SK-N-SH treated with all-trans-retinoic acid at 6 μM for 48 hours (cell line): ENCODE results near the gene NAT16.

ENCODE experiments used
- ATAC-seq: fragments of 200-7000 bp; cut with Tn5 transposase; 3 replicates; pipeline ENCODE4 v1.9.1; 2020; ENCODE audit warnings: mild to moderate bottlenecking, moderate library complexity
- BACH2 ChIP-seq: fragments of 250-450 bp; sonication (Bioruptor Pico); IDR thresholded peaks from 2 replicates; pipeline ENCODE4 v1.9.0; 2021; ENCODE audit warnings: mild to moderate bottlenecking, borderline replicate concordance
- CREB5 ChIP-seq: fragments of 250-450 bp; sonication (Bioruptor Pico); IDR thresholded peaks from 2 replicates; pipeline ENCODE4 v1.5.1; 2020; ENCODE audit warnings: low read depth, mild to moderate bottlenecking, moderate library complexity
- CSRNP3 ChIP-seq: fragments of 250-450 bp; sonication (Bioruptor Pico); IDR thresholded peaks from 2 replicates; pipeline ENCODE4 v1.5.1; 2021; ENCODE audit warnings: mild to moderate bottlenecking, moderate library complexity
- ESRRG ChIP-seq: fragments of 250-450 bp; sonication (Bioruptor Pico); IDR thresholded peaks from 2 replicates; pipeline ENCODE4 v1.6.1; 2021; ENCODE audit warnings: mild to moderate bottlenecking
- GLIS3 ChIP-seq: fragments of 250-450 bp; sonication (Bioruptor Pico); IDR thresholded peaks from 2 replicates; pipeline ENCODE4 v1.5.0; 2020; ENCODE audit warnings: mild to moderate bottlenecking, moderate library complexity
- ISL1 ChIP-seq: fragments of 250-450 bp; sonication (Bioruptor Pico); IDR thresholded peaks from 2 replicates; pipeline ENCODE4 v2.1.2; 2022; ENCODE audit warnings: mild to moderate bottlenecking, moderate library complexity
- OSR1 ChIP-seq: fragments of 250-450 bp; sonication (Bioruptor Pico); IDR thresholded peaks from 2 replicates; pipeline ENCODE4 v1.8.0; 2022; ENCODE audit warnings: moderate library complexity, mild to moderate bottlenecking, inconsistent platforms
- PATZ1 ChIP-seq: fragments of 250-450 bp; sonication (Bioruptor Pico); IDR thresholded peaks from 2 replicates; pipeline ENCODE4 v1.8.0; 2020; ENCODE audit warnings: mild to moderate bottlenecking, moderate library complexity, borderline replicate concordance
- POU6F1 ChIP-seq: fragments of 250-450 bp; sonication (Bioruptor Pico); IDR thresholded peaks from 2 replicates; pipeline ENCODE4 v1.8.0; 2021; ENCODE audit warnings: low read depth, mild to moderate bottlenecking, moderate library complexity, borderline replicate concordance
- PPARA ChIP-seq: fragments of 250-450 bp; sonication (Bioruptor Pico); IDR thresholded peaks from 2 replicates; pipeline ENCODE4 v1.5.0; 2020; ENCODE audit warnings: mild to moderate bottlenecking, borderline replicate concordance
- RARB ChIP-seq: fragments of 250-450 bp; sonication (Bioruptor Pico); IDR thresholded peaks from 2 replicates; pipeline ENCODE4 v1.8.0; 2021; ENCODE audit warnings: mild to moderate bottlenecking, moderate library complexity
- SNAI2 ChIP-seq: fragments of 250-450 bp; sonication (Bioruptor Pico); IDR thresholded peaks from 2 replicates; pipeline ENCODE4 v1.5.0; 2020; ENCODE audit warnings: mild to moderate bottlenecking, moderate library complexity
- TCF4 ChIP-seq: fragments of 250-450 bp; sonication (Bioruptor Pico); IDR thresholded peaks from 2 replicates; pipeline ENCODE4 v1.8.0; 2021; ENCODE audit warnings: mild to moderate bottlenecking, moderate library complexity, borderline replicate concordance
- TOX ChIP-seq: fragments of 250-450 bp; sonication (Bioruptor Pico); IDR thresholded peaks from 2 replicates; pipeline ENCODE4 v1.8.0; 2021; ENCODE audit warnings: mild to moderate bottlenecking, moderate library complexity, borderline replicate concordance
- TSHZ2 ChIP-seq: fragments of 250-450 bp; sonication (Bioruptor Pico); IDR thresholded peaks from 2 replicates; pipeline ENCODE4 v1.5.0; 2020; ENCODE audit warnings: mild to moderate bottlenecking, moderate library complexity
- ZC3H10 ChIP-seq: fragments of 250-450 bp; sonication (Bioruptor Pico); IDR thresholded peaks from 2 replicates; pipeline ENCODE4 v1.5.1; 2021; ENCODE audit warnings: mild to moderate bottlenecking, moderate library complexity
- ZFP3 ChIP-seq: fragments of 250-450 bp; sonication (Bioruptor Pico); IDR thresholded peaks from 2 replicates; pipeline ENCODE4 v1.5.0; 2020; ENCODE audit warnings: mild to moderate bottlenecking, moderate library complexity
- ZFP30 ChIP-seq: fragments of 450-650 bp; formaldehyde crosslinking; IDR thresholded peaks from 2 replicates; pipeline ENCODE4 v1.5.0; 2022; ENCODE audit warnings: mild to moderate bottlenecking, moderate library complexity
- ZNF565 ChIP-seq: fragments of 450-650 bp; formaldehyde crosslinking; conservative IDR thresholded peaks from 2 replicates; pipeline ENCODE4 v1.5.0; 2020; ENCODE audit warnings: low read depth, mild to moderate bottlenecking, moderate library complexity
- ZNF70 ChIP-seq: fragments of 450-650 bp; formaldehyde crosslinking; IDR thresholded peaks from 2 replicates; pipeline ENCODE4 v1.5.0; 2020; ENCODE audit warnings: mild to moderate bottlenecking, moderate library complexity
- ZNF8 ChIP-seq: fragments of 450-650 bp; formaldehyde crosslinking; IDR thresholded peaks from 2 replicates; pipeline ENCODE4 v1.5.0; 2020; ENCODE audit warnings: mild to moderate bottlenecking, moderate library complexity

Gene NAT16

GRCh38 chr7:101211501-101211900 lies 31.4 kb upstream of the NAT16 start:
- TF ChIP-seq ZNF565 (CRISPR knock-in tag): no peak
- no peak for TF ChIP-seq OSR1
- no peak for TF ChIP-seq BACH2 (CRISPR knock-in tag)
- TF ChIP-seq GLIS3 (CRISPR knock-in tag): no peak
- no peak for TF ChIP-seq TSHZ2 (CRISPR knock-in tag)
- TF ChIP-seq ISL1 (CRISPR knock-in tag): no peak
- TF ChIP-seq PPARA (CRISPR knock-in tag): no peak
- no peak for TF ChIP-seq POU6F1
- no peak for TF ChIP-seq PATZ1 (CRISPR knock-in tag)
- no peak for TF ChIP-seq ZFP30 (CRISPR knock-in tag)
- no peak for TF ChIP-seq RARB (CRISPR knock-in tag)
- no peak for TF ChIP-seq ESRRG (CRISPR knock-in tag)
- no peak for TF ChIP-seq SNAI2 (CRISPR knock-in tag)
- TF ChIP-seq ZC3H10 (CRISPR knock-in tag): no peak
- no peak for TF ChIP-seq CSRNP3
- TF ChIP-seq CREB5 (CRISPR knock-in tag): no peak
- no peak for ATAC-seq

- no peak for ATAC-seq
- TF ChIP-seq ZC3H10 (CRISPR knock-in tag) (no peak), SNAI2 (CRISPR knock-in tag) (no peak), ZFP3 (CRISPR knock-in tag) (no peak), ZNF8 (CRISPR knock-in tag) (no peak), ISL1 (CRISPR knock-in tag) (no peak), POU6F1 (no peak), ESRRG (CRISPR knock-in tag) (no peak), TOX (CRISPR knock-in tag) (no peak), PPARA (CRISPR knock-in tag) (no peak), TSHZ2 (CRISPR knock-in tag) (no peak), ZNF565 (CRISPR knock-in tag) (no peak), CREB5 (CRISPR knock-in tag) (no peak), CSRNP3 (no peak), BACH2 (CRISPR knock-in tag) (no peak), ZNF70 (CRISPR knock-in tag) (no peak), RARB (CRISPR knock-in tag) (no peak), TCF4 (CRISPR knock-in tag) (no peak)
Measured at GRCh38 chr7:101210143-101210542, 30.1 kb upstream of the NAT16 start.
